Smooth muscle cell (in vitro differentiated cells): ENCODE results near the gene MMP17. TPM values are rescaled to one million over a fixed set of nuclear protein-coding genes. Genes with fewer than 3 reads are reported as not detected.

Experiments used
- DNase-seq: peaks from one replicate; lab custom pipeline; 2025; ENCODE audit not compliant: unreplicated experiment; lab: John Stamatoyannopoulos, UW
- H2AFZ ChIP-seq: fragments of 200-600 bp; sonication (generic); 2 replicates; pipeline ENCODE4 v1.6.0; 2016; ENCODE audit warnings: antibody characterized with exemption, low read depth, mild to moderate bottlenecking
- H3F3A ChIP-seq: fragments of 200-600 bp; sonication (generic); 2 replicates; pipeline ENCODE4 v1.6.0; 2017; ENCODE audit warnings: antibody characterized with exemption, low read depth
- H3K27ac ChIP-seq: fragments of 200-600 bp; sonication (generic); 2 replicates; pipeline ENCODE4 v1.5.1; 2016; ENCODE audit warnings: low read depth, mild to moderate bottlenecking
- H3K27me3 ChIP-seq: fragments of 200-600 bp; sonication (generic); 2 replicates; pipeline ENCODE4 v1.6.1; 2016; ENCODE audit warnings: low read depth, mild to moderate bottlenecking
- H3K36me3 ChIP-seq: fragments of 200-600 bp; sonication (generic); 2 replicates; pipeline ENCODE4 v1.5.1; 2016; ENCODE audit warnings: low read depth
- H3K4me1 ChIP-seq: fragments of 200-600 bp; sonication (generic); 2 replicates; pipeline ENCODE4 v1.5.1; 2016; ENCODE audit warnings: low read depth
- H3K4me2 ChIP-seq: fragments of 200-600 bp; sonication (generic); 2 replicates; pipeline ENCODE4 v1.6.0; 2016; ENCODE audit warnings: mild to moderate bottlenecking
- H3K4me3 ChIP-seq: fragments of 200-600 bp; sonication (generic); 2 replicates; pipeline ENCODE4 v1.5.1; 2016; ENCODE audit warnings: mild to moderate bottlenecking
- H3K79me2 ChIP-seq: fragments of 200-600 bp; sonication (generic); 2 replicates; pipeline ENCODE4 v1.6.0; 2016; ENCODE audit warnings: low read depth, mild to moderate bottlenecking
- H3K9ac ChIP-seq: fragments of 200-600 bp; sonication (generic); 2 replicates; pipeline ENCODE4 v1.6.0; 2016; ENCODE audit warnings: low read depth
- H3K9me3 ChIP-seq: fragments of 200-600 bp; sonication (generic); replicated peaks from 2 replicates; pipeline ENCODE4 v1.5.1; 2016; ENCODE audit warnings: low read depth
- H4K20me1 ChIP-seq: fragments of 200-600 bp; sonication (generic); 2 replicates; pipeline ENCODE4 v1.6.0; 2016; ENCODE audit warnings: low read depth
- WGBS: methylation state at CpG from one replicate; pipeline ENCODE4 v1.1.7; 2016; ENCODE audit warnings: low lambda C conversion rate; 5-methylcytosine and 5-hydroxymethylcytosine counted together
- polyA plus RNA-seq: library from polyadenylated mRNA; unstranded; fragments of >200 nt; fragmentation: Nextera tagmentation; extraction: Ambion mirVana; gene quantifications from 2 replicates; pipeline ENCODE4 v1.2.1, GENCODE V29; 2016
- total RNA-seq: library from RNA; depleted of rRNA; stranded (reverse); fragments of >200 nt; gene quantifications from 2 replicates; pipeline ENCODE4 v1.2.3, GENCODE V29; 2014
- TF ChIP-seq, protein P1 (sequence below): fragments of 200-600 bp; sonication (generic); IDR thresholded peaks from 2 replicates; pipeline ENCODE4 v1.5.1; 2017; ENCODE audit warnings: borderline replicate concordance, mild to moderate bottlenecking, antibody characterized with exemption; ENCODE audit not compliant: insufficient read depth, poor library complexity, severe bottlenecking

Gene MMP17
- total and polyA plus RNA-seq, 2 experiments from 2014 or later, result 1.3 to 1.6 TPM

DNA sequence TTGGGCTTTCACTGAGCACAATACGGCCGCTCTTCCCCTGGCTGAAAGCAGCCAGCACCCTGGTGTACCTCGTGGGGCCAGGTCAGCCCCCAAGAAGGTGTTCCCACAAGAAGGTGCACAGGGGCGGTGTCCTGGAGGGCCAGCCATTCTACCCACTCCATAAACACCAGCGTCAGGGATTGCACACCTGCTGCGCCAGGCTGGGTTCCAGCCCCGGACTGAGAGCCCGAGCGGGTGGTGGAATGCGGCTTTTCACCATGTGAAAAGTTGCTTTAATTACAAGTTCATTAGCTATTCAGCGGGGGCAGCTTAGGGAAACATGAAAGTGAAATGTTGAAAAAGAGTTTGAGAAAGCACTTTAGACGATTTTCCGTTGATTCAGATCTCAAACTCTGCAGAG, 17.5 kb upstream of the MMP17 start:
- Histone ChIP-seq H3K4me2 (no peak overlapping the region), H2AFZ (no peak overlapping the region), H3K4me1 (no peaks in the 10 kb centered on the region), H3F3A (no peaks in the 10 kb centered on the region), H3K9ac (no peak overlapping the region), H3K79me2 (no peaks in the 10 kb centered on the region), H3K36me3 (no peaks in the 10 kb centered on the region), H3K9me3 (no peaks in the 10 kb centered on the region), H3K27ac (no peak overlapping the region), H4K20me1 (no peaks in the 10 kb centered on the region), H3K4me3 (no peak overlapping the region), H3K27me3 (no peaks in the 10 kb centered on the region)
- DNase-seq, result no peak
- TF ChIP-seq, protein P1, sequence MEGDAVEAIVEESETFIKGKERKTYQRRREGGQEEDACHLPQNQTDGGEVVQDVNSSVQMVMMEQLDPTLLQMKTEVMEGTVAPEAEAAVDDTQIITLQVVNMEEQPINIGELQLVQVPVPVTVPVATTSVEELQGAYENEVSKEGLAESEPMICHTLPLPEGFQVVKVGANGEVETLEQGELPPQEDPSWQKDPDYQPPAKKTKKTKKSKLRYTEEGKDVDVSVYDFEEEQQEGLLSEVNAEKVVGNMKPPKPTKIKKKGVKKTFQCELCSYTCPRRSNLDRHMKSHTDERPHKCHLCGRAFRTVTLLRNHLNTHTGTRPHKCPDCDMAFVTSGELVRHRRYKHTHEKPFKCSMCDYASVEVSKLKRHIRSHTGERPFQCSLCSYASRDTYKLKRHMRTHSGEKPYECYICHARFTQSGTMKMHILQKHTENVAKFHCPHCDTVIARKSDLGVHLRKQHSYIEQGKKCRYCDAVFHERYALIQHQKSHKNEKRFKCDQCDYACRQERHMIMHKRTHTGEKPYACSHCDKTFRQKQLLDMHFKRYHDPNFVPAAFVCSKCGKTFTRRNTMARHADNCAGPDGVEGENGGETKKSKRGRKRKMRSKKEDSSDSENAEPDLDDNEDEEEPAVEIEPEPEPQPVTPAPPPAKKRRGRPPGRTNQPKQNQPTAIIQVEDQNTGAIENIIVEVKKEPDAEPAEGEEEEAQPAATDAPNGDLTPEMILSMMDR, result no peak
- 57% methylated on average over 13 of the region's 13 CpGs for WGBS

GRCh38 chr12:131815131-131815530, 13.1 kb upstream of the MMP17 start:
- Histone ChIP-seq H3K4me2 (no peak overlapping the region), H3K4me3 (no peak overlapping the region), H3K9me3 (no peaks in the 10 kb centered on the region), H2AFZ (no peak overlapping the region), H3K79me2 (no peaks in the 10 kb centered on the region), H3K27me3 (no peaks in the 10 kb centered on the region), H3K9ac (no peak overlapping the region), H3K4me1 (no peaks in the 10 kb centered on the region), H3K27ac (no peak overlapping the region), H4K20me1 (no peaks in the 10 kb centered on the region), H3K36me3 (no peaks in the 10 kb centered on the region), H3F3A (no peaks in the 10 kb centered on the region)
- TF ChIP-seq, protein P1, result no peak
- DNase-seq, result no peak
- 94% methylated on average over 7 of the region's 7 CpGs for WGBS

DNA sequence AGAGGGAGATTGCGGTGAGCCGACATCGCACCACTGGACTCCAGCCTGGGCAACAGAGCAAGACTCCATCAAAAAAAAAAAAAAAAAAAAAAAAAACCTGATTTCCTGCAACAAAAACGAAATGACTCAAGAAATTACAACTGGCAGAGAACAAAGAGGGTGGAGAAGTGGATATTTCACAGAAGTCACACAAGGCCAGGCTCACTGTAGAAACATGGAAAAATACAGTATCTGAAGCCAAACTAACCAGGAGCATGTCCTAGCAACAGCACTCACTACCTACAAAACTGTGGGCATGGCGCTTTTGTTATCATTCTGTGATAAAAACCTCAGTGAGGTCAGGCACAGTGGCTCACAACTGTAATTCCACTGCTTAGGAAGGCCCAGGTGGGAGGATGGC, 11.7 kb upstream of the MMP17 start:
- H3K9ac ChIP-seq, result no peak overlapping the region
- no peak overlapping the region for H3K4me2 ChIP-seq
- H3K9me3 ChIP-seq, result no peaks in the 10 kb centered on the region
- H3K27me3 ChIP-seq, result no peaks in the 10 kb centered on the region
- no peaks in the 10 kb centered on the region for H3K79me2 ChIP-seq
- H3K4me1 ChIP-seq, result no peaks in the 10 kb centered on the region
- no peaks in the 10 kb centered on the region for H3F3A ChIP-seq
- WGBS, result 91% methylated on average over 2 of the region's 5 CpGs
- H3K4me3 ChIP-seq, result no peak overlapping the region
- TF ChIP-seq, protein P1, result no peak
- no peak overlapping the region for H3K27ac ChIP-seq
- H3K36me3 ChIP-seq, result no peaks in the 10 kb centered on the region
- H4K20me1 ChIP-seq, result no peaks in the 10 kb centered on the region
- no peak for DNase-seq
- no peak overlapping the region for H2AFZ ChIP-seq

DNA sequence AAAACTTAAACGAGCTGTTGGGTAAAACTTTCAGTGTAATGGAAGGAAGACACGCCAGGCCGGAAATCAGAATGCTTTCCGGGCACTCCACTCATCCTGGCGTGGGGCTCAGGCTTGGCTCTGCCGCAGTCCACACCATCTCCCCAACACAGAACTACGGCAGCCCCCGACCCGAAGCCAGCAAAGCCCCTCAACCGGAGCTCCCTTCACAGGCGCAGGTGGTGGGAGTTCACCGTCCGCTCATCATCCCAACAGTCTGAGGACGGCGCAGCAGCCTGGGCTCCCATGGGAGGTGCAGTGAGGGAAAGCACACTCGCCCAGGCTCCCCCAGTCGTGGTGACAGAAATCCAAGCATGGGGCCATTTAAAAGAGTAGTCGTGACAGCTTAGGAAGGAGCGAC, 11.0 kb upstream of the MMP17 start:
- Histone ChIP-seq H3K27me3 (no peaks in the 10 kb centered on the region), H3K79me2 (no peaks in the 10 kb centered on the region), H3K36me3 (no peaks in the 10 kb centered on the region), H4K20me1 (no peaks in the 10 kb centered on the region), H2AFZ (no peak overlapping the region), H3K27ac (no peak overlapping the region), H3K4me3 (no peak overlapping the region), H3K4me2 (no peak overlapping the region), H3K4me1 (no peaks in the 10 kb centered on the region), H3K9ac (no peak overlapping the region), H3F3A (no peaks in the 10 kb centered on the region), H3K9me3 (no peaks in the 10 kb centered on the region)
- TF ChIP-seq, protein P1, result no peak
- no peak for DNase-seq
- WGBS, result 94% methylated on average over 19 of the region's 19 CpGs
